ENCODE measurements around the gene DNAAF3.
A peak's percentile ranks its signal among the peaks of the same experiment; 100 is the strongest.

Gene DNAAF3

DNA sequence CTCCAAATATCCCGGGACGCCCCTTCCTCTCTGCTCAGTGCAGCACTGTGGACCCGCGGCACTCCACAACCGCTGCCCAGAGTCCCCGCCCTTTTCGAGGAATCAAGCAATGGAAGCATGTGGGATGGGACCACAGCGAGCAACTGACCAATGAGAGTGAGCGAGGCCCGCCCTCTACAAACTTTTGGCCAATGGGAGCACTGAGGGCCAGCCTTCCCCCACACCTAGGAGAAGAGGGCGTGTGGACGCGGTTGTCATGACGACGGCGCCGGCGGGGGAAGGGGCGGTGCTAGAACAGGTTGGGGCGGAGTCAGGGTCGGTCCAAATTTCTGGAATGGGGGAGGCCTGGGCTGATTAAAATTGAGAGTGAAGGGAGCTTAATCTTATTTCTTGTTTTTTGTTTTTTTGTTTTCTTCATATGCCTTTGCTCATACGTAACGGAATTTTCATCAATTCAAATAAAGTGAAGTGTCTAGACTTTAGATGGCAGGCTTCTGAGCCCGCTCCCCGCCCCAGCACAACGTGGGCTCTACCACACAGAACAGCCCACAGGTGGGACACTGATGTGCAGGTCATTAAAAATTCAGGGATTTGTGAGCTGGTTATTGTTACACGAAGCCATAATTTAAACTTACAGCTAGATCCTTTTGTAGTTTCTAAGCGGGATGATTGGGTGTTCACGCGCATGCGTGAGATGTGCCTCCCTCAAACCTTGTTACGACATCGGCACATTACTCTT lies at the start of gene DNAAF3:
Gene DNAAF3 (minus strand): TSS at position 84 of the 739 bp plus-strand sequence. CDS start 200 bp downstream, outside the sequence.
- TF ChIP-seq TEAD4 (IDR thresholded peaks at IDR 0.05) = no peak
- peak; percentile 38; the same call in 1 of the 2 replicates for TF ChIP-seq EP300 (IDR thresholded peaks at IDR 0.05; ENCODE audit: borderline replicate concordance)
- TF ChIP-seq, protein P1, sequence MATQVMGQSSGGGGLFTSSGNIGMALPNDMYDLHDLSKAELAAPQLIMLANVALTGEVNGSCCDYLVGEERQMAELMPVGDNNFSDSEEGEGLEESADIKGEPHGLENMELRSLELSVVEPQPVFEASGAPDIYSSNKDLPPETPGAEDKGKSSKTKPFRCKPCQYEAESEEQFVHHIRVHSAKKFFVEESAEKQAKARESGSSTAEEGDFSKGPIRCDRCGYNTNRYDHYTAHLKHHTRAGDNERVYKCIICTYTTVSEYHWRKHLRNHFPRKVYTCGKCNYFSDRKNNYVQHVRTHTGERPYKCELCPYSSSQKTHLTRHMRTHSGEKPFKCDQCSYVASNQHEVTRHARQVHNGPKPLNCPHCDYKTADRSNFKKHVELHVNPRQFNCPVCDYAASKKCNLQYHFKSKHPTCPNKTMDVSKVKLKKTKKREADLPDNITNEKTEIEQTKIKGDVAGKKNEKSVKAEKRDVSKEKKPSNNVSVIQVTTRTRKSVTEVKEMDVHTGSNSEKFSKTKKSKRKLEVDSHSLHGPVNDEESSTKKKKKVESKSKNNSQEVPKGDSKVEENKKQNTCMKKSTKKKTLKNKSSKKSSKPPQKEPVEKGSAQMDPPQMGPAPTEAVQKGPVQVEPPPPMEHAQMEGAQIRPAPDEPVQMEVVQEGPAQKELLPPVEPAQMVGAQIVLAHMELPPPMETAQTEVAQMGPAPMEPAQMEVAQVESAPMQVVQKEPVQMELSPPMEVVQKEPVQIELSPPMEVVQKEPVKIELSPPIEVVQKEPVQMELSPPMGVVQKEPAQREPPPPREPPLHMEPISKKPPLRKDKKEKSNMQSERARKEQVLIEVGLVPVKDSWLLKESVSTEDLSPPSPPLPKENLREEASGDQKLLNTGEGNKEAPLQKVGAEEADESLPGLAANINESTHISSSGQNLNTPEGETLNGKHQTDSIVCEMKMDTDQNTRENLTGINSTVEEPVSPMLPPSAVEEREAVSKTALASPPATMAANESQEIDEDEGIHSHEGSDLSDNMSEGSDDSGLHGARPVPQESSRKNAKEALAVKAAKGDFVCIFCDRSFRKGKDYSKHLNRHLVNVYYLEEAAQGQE (IDR thresholded peaks at IDR 0.05; ENCODE audit: low read depth) = no peak
- no peak for TF ChIP-seq TCF12 (IDR thresholded peaks at IDR 0.05; ENCODE audit: low read depth)
- peak; percentile 54; the same call in 1 of the 2 replicates for TF ChIP-seq CEBPB (IDR thresholded peaks at IDR 0.05)

DNA sequence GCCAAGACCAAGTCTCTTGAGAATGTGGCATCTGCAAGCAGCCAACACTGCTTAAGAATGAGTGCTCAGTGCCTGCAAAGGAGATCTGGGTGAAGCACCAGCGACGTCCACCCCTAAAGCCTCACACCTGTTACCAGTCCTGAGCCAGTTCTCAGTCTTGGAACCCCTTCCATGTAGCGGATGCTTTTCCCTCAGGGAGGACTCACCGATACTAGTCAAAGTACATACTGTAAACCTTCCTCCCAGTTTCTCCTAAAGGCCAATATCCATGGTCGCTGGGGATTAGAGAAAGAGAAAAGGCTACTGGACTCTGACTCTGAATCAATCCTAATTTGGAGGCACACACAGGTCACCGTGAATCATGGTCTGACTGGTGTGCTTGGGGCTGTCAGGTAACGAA lies 47.1 kb upstream of the DNAAF3 start:
- TF ChIP-seq TAF1 (IDR thresholded peaks at IDR 0.05; ENCODE audit: low read depth) (no peak), ZBTB7A (IDR thresholded peaks at IDR 0.05; ENCODE audit: low read depth) (no peak), CREB1 (IDR thresholded peaks at IDR 0.05; ENCODE audit: low read depth) (no peak), CEBPB (IDR thresholded peaks at IDR 0.05) (no peak)
- TF ChIP-seq, protein P2, sequence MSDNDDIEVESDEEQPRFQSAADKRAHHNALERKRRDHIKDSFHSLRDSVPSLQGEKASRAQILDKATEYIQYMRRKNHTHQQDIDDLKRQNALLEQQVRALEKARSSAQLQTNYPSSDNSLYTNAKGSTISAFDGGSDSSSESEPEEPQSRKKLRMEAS (IDR thresholded peaks at IDR 0.05) = no peak

DNA sequence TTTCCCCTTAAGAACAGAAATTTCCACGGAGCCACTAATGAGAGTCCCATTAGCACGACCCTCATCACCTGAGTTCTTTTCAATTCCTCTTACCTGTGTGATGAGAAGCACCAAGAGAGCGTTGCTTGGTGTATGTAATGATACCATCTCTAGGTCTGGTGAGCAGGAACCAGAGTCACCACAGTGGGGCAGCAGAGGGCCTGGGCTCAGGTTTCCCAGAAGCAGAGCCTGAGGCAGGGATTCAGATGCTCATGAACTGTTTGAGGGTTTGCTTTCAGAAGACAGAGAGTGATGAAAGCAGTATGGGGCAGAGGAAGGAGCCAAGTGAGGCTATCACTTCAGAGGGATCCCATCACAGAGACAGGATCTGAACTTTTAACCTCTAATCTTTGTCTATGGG lies 46.0 kb upstream of the DNAAF3 start:
- TF ChIP-seq YY1 (IDR thresholded peaks at IDR 0.05; ENCODE audit: low read depth) (no peak), EP300 (IDR thresholded peaks at IDR 0.05; ENCODE audit: borderline replicate concordance) (no peak), RAD21 (IDR thresholded peaks at IDR 0.05; ENCODE audit: low read depth) (peak; percentile 85)
- TF ChIP-seq, protein P1 (IDR thresholded peaks at IDR 0.05; ENCODE audit: low read depth) = no peak
- TF ChIP-seq, protein P3, sequence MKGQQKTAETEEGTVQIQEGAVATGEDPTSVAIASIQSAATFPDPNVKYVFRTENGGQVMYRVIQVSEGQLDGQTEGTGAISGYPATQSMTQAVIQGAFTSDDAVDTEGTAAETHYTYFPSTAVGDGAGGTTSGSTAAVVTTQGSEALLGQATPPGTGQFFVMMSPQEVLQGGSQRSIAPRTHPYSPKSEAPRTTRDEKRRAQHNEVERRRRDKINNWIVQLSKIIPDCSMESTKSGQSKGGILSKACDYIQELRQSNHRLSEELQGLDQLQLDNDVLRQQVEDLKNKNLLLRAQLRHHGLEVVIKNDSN (IDR thresholded peaks at IDR 0.05) = no peak

DNA sequence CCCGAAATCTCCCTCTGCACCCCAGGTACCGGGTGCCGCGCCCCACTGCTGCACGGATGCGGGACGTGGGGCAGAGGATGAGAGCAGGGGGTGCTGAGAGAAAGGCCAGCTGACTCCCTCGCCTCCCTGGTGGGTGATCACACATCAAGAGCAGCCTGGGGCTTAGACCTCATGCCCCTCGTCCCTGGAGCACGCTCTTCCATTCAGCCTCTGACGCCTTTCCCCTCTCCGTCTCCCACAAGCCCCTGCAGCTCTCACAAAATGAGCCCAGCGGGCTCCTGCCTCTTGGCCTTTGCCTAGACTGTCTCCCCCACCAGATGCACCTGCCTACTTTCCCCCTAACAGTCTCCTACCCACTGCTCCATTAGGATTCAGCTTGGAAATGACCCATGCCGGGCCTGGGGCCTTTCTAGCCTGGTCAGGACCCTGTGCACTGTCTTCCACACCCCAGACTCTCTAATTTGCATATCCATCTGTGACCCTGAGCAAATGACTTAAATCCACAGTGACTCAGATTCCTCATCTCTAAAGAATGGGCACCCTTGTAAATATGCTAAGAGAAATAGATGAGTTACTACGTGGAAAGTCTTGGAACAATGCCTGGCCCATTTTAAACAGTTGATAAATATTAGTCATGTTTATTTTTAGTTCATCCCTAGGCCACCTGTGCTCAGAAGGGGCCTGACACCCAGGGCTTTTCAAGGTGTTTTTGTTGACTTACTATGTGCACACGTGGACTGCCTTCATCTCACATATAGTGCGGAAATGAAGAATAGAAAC lies 43.5 kb upstream of the DNAAF3 start:
- TF ChIP-seq, protein P2 (IDR thresholded peaks at IDR 0.05) = no peak
- TF ChIP-seq YY1 (IDR thresholded peaks at IDR 0.05; ENCODE audit: low read depth) (no peak), EP300 (IDR thresholded peaks at IDR 0.05; ENCODE audit: borderline replicate concordance) (no peak), NFIC (IDR thresholded peaks at IDR 0.05) (no peak), RAD21 (IDR thresholded peaks at IDR 0.05; ENCODE audit: low read depth) (no peak), CREB1 (IDR thresholded peaks at IDR 0.05; ENCODE audit: low read depth) (no peak), TEAD4 (IDR thresholded peaks at IDR 0.05) (no peak), FOXM1 (IDR thresholded peaks at IDR 0.05; ENCODE audit: borderline replicate concordance, low read depth) (no peak), TAF1 (IDR thresholded peaks at IDR 0.05; ENCODE audit: low read depth) (no peak), ZBTB7A (IDR thresholded peaks at IDR 0.05; ENCODE audit: low read depth) (no peak), EGR1 (IDR thresholded peaks at IDR 0.05) (no peak), CEBPB (IDR thresholded peaks at IDR 0.05) (no peak), TCF12 (IDR thresholded peaks at IDR 0.05; ENCODE audit: low read depth) (no peak)
- TF ChIP-seq, protein P3 (IDR thresholded peaks at IDR 0.05) = no peak
- TF ChIP-seq, protein P1 (IDR thresholded peaks at IDR 0.05; ENCODE audit: low read depth) = no peak
